Measurements from ENCODE around the gene PTBP3. TPM values are rescaled to one million over a fixed set of nuclear protein-coding genes. Genes with fewer than 3 reads are reported as not detected.

PTBP3 gene
- total and polyA plus RNA-seq, 2 experiments from 2014 or later: 14.7 to 26.5 TPM

GRCh38 chr9:112265391-112265790 lies 68.0 kb downstream of the PTBP3 start:
- WGBS, 2 experiments (ENCODE audit: low coverage in 1 of 2, low lambda C conversion rate in 2 of 2, missing lambda C conversion rate in 2 of 2): 96 to 98% methylated on average over 9 of the region's 9 CpGs

DNA sequence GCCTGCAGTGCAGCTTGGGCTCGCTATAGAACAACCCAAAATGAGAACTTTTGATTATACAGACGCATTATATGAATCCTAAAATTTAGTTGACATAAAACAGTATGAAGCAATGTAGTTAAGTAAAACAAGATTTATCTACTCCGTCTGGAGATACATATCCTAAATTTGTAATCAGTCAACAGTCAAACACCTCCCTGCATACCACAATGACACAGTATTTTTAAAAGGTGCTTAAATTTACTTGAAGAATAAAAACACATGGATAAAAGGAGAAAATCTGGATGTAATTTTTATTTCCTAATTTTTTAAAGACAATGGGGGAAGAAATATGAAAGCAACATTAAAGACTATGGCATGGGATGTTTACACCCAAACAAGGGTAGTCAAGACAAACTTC lies 70.8 kb downstream of the PTBP3 start:
- H3K27me3 ChIP-seq (replicated peaks; ENCODE audit: insufficient read depth): no peaks in the 10 kb centered on the region
- WGBS, 2 experiments (ENCODE audit: low coverage in 1 of 2, low lambda C conversion rate in 2 of 2, missing lambda C conversion rate in 2 of 2): 89 to 95% methylated on average over 3 of the region's 3 CpGs
- no peaks in the 10 kb centered on the region for H3K4me1 ChIP-seq (ENCODE audit: insufficient read depth)
- no peaks in the 10 kb centered on the region for H3F3A ChIP-seq (ENCODE audit: insufficient read depth)
- H4K20me1 ChIP-seq (ENCODE audit: insufficient read depth): no peaks in the 10 kb centered on the region
- peaks cover 98% of the 10 kb centered on the region for H3K79me2 ChIP-seq (ENCODE audit: insufficient read depth)
- no peak overlapping the region for H3K9ac ChIP-seq
- no peaks in the 10 kb centered on the region for H3K9me2 ChIP-seq (ENCODE audit: insufficient read depth)
- H3K4me2 ChIP-seq (ENCODE audit: unreplicated experiment): no peak overlapping the region
- no peak for TF ChIP-seq EZH2 (IDR thresholded peaks at IDR 0.05; ENCODE audit: insufficient read depth, poor library complexity, severe bottlenecking)
- no peak for TF ChIP-seq EZH2phosphoT487 (IDR thresholded peaks at IDR 0.05; ENCODE audit: insufficient read depth, low read depth)
- no peak overlapping the region for H2AFZ ChIP-seq
- peaks cover 28% of the 10 kb centered on the region for H3K36me3 ChIP-seq (ENCODE audit: low read depth)
- in situ Hi-C loops (cut with MboI): no loop called here
- H3K27ac ChIP-seq: no peak overlapping the region
- no peak overlapping the region for H3K4me3 ChIP-seq
- no peak for DNase-seq
- no peaks in the 10 kb centered on the region for H3K9me3 ChIP-seq (ENCODE audit: low read depth)

More at GRCh38 chr9:112265391-112265790, 68.0 kb downstream of the PTBP3 start:
- no peaks in the 10 kb centered on the region for H3K9me2 ChIP-seq (ENCODE audit: insufficient read depth)
- H3K27ac ChIP-seq: no peak overlapping the region
- no peak overlapping the region for H3K4me3 ChIP-seq
- H4K20me1 ChIP-seq (ENCODE audit: insufficient read depth): no peaks in the 10 kb centered on the region
- H3K4me1 ChIP-seq (ENCODE audit: insufficient read depth): no peaks in the 10 kb centered on the region
- H3K27me3 ChIP-seq (replicated peaks; ENCODE audit: insufficient read depth): no peaks in the 10 kb centered on the region
- TF ChIP-seq EZH2phosphoT487 (IDR thresholded peaks at IDR 0.05; ENCODE audit: insufficient read depth, low read depth): no peak
- TF ChIP-seq EZH2 (IDR thresholded peaks at IDR 0.05; ENCODE audit: insufficient read depth, poor library complexity, severe bottlenecking): no peak
- no peaks in the 10 kb centered on the region for H3K9me3 ChIP-seq (ENCODE audit: low read depth)
- H3F3A ChIP-seq (ENCODE audit: insufficient read depth): no peaks in the 10 kb centered on the region
- H2AFZ ChIP-seq: no peak overlapping the region
- DNase-seq: no peak
- H3K9ac ChIP-seq: no peak overlapping the region
- H3K36me3 ChIP-seq (ENCODE audit: low read depth): peaks cover 33% of the 10 kb centered on the region
- in situ Hi-C loops (cut with MboI): no loop called here
- no peak overlapping the region for H3K4me2 ChIP-seq (ENCODE audit: unreplicated experiment)
- peaks cover 100% of the 10 kb centered on the region for H3K79me2 ChIP-seq (ENCODE audit: insufficient read depth)

DNA sequence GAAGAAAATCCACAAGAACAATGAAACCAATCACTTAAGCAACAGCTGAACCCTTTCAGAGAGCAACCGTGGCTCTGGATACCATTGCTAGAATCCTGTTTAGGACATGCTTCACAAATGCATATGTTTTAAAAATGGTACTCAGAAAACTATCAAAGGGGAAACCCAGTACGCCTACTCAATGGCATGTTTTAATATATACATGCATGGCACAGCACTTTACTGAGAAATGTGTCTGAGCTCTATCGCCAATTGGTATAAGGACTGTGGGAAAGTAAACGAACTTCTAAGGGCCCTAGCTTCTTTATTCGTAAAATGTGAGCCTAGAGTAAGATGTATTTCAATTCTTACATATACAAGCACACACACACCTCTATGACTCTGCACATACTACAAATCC lies 72.3 kb downstream of the PTBP3 start:
- Histone ChIP-seq H3K4me2 (ENCODE audit: unreplicated experiment) (no peak overlapping the region), H3K9ac (no peak overlapping the region), H3K27me3 (replicated peaks; ENCODE audit: insufficient read depth) (no peaks in the 10 kb centered on the region), H3K9me2 (ENCODE audit: insufficient read depth) (no peaks in the 10 kb centered on the region), H3F3A (ENCODE audit: insufficient read depth) (no peaks in the 10 kb centered on the region), H3K27ac (no peak overlapping the region), H3K4me1 (ENCODE audit: insufficient read depth) (no peaks in the 10 kb centered on the region), H4K20me1 (ENCODE audit: insufficient read depth) (no peaks in the 10 kb centered on the region), H3K36me3 (ENCODE audit: low read depth) (peaks cover 17% of the 10 kb centered on the region), H3K79me2 (ENCODE audit: insufficient read depth) (peaks cover 97% of the 10 kb centered on the region), H2AFZ (no peak overlapping the region), H3K4me3 (no peak overlapping the region), H3K9me3 (ENCODE audit: low read depth) (no peaks in the 10 kb centered on the region)
- no peak for TF ChIP-seq EZH2 (IDR thresholded peaks at IDR 0.05; ENCODE audit: insufficient read depth, poor library complexity, severe bottlenecking)
- no peak for TF ChIP-seq EZH2phosphoT487 (IDR thresholded peaks at IDR 0.05; ENCODE audit: insufficient read depth, low read depth)
- no peak for DNase-seq
- 95 to 99% methylated on average over 5 of the region's 5 CpGs for WGBS, 2 experiments (ENCODE audit: low coverage in 1 of 2, low lambda C conversion rate in 2 of 2, missing lambda C conversion rate in 2 of 2)
- in situ Hi-C loops (cut with MboI): no loop called here

GRCh38 chr9:112258106-112258505 lies 75.3 kb downstream of the PTBP3 start:
- H3K9me3 ChIP-seq (ENCODE audit: low read depth): no peaks in the 10 kb centered on the region
- in situ Hi-C loops (cut with MboI): no loop called here
- 97 to 98% methylated on average over 2 of the region's 2 CpGs for WGBS, 2 experiments (ENCODE audit: low coverage in 1 of 2, low lambda C conversion rate in 2 of 2, missing lambda C conversion rate in 2 of 2)
- peaks cover 12% of the 10 kb centered on the region for H3K36me3 ChIP-seq (ENCODE audit: low read depth)
- no peak overlapping the region for H3K4me2 ChIP-seq (ENCODE audit: unreplicated experiment)
- H3F3A ChIP-seq (ENCODE audit: insufficient read depth): no peaks in the 10 kb centered on the region
- H3K9me2 ChIP-seq (ENCODE audit: insufficient read depth): no peaks in the 10 kb centered on the region
- no peaks in the 10 kb centered on the region for H4K20me1 ChIP-seq (ENCODE audit: insufficient read depth)
- no peak overlapping the region for H2AFZ ChIP-seq
- H3K27ac ChIP-seq: no peak overlapping the region
- no peak overlapping the region for H3K4me3 ChIP-seq
- peaks cover 92% of the 10 kb centered on the region for H3K79me2 ChIP-seq (ENCODE audit: insufficient read depth)
- 0 out of 2 replicates have a peak, but pooled peaks cover under 1% of the 10 kb centered on the region for H3K4me1 ChIP-seq (ENCODE audit: insufficient read depth)
- TF ChIP-seq EZH2phosphoT487 (IDR thresholded peaks at IDR 0.05; ENCODE audit: insufficient read depth, low read depth) (no peak), EZH2 (IDR thresholded peaks at IDR 0.05; ENCODE audit: insufficient read depth, poor library complexity, severe bottlenecking) (no peak)
- H3K9ac ChIP-seq: no peak overlapping the region
- DNase-seq: no peak
- no peaks in the 10 kb centered on the region for H3K27me3 ChIP-seq (replicated peaks; ENCODE audit: insufficient read depth)

- in situ Hi-C loops (cut with MboI): no loop called here
- H2AFZ ChIP-seq: no peak overlapping the region
- H3K79me2 ChIP-seq (ENCODE audit: insufficient read depth): peaks cover 53% of the 10 kb centered on the region
- H3K4me3 ChIP-seq: no peak overlapping the region
- H3K36me3 ChIP-seq (ENCODE audit: low read depth): peaks cover 14% of the 10 kb centered on the region; the same call in 1 of the 2 replicates
- no peaks in the 10 kb centered on the region for H3K9me3 ChIP-seq (ENCODE audit: low read depth)
- H3K9me2 ChIP-seq (ENCODE audit: insufficient read depth): no peaks in the 10 kb centered on the region
- no peak for TF ChIP-seq EZH2phosphoT487 (IDR thresholded peaks at IDR 0.05; ENCODE audit: insufficient read depth, low read depth)
- no peak overlapping the region for H3K9ac ChIP-seq
- DNase-seq: no peak
- H3K4me1 ChIP-seq (ENCODE audit: insufficient read depth): peaks cover 37% of the 10 kb centered on the region
- H3K4me2 ChIP-seq (ENCODE audit: unreplicated experiment): no peak overlapping the region
- H3F3A ChIP-seq (ENCODE audit: insufficient read depth): peaks cover 42% of the 10 kb centered on the region
- H3K27ac ChIP-seq: no peak overlapping the region
- 96 to 98% methylated on average over 5 of the region's 5 CpGs for WGBS, 2 experiments (ENCODE audit: low coverage in 1 of 2, low lambda C conversion rate in 2 of 2, missing lambda C conversion rate in 2 of 2)
- no peaks in the 10 kb centered on the region for H4K20me1 ChIP-seq (ENCODE audit: insufficient read depth)
- no peaks in the 10 kb centered on the region for H3K27me3 ChIP-seq (replicated peaks; ENCODE audit: insufficient read depth)
These were observed 81.2 kb downstream of the PTBP3 start for GRCh38 chr9:112252194-112252593.
